MM.1S (cell line): Measurements from ENCODE around the gene ENTPD2.

ENCODE experiments used
- CTCF ChIP-seq: fragments of 300-600 bp; sonication (generic); IDR thresholded peaks from 2 replicates; pipeline ENCODE4 v1.5.1; 2016; ENCODE audit warnings: antibody characterized with exemption, low read length, mixed read lengths
- EZH2 ChIP-seq: fragments of 300-600 bp; sonication (generic); optimal IDR thresholded peaks from 2 replicates; pipeline ENCODE3; 2017; ENCODE audit warnings: low read depth, mild to moderate bottlenecking, antibody characterized with exemption, low read length, mixed read lengths
- EZH2phosphoT487 ChIP-seq: fragments of 300-600 bp; sonication (generic); IDR thresholded peaks from 2 replicates; pipeline ENCODE4 v1.6.1; 2018; ENCODE audit warnings: antibody characterized with exemption, low read length

GRCh38 chr9:137048655-137049543 lies 5.0 kb downstream of the ENTPD2 start:
- TF ChIP-seq EZH2 (no peak), CTCF (no peak), EZH2phosphoT487 (no peak)
